SIG-M5 (cell line): ENCODE results near the gene RYR2.
"Not testable (repeated sequence)": the region's sequence is repeated elsewhere in the genome, so short reads cannot be mapped to it uniquely, and the experiment has no call there.

Experiments
- DNase-seq: peaks from one replicate; lab custom pipeline; 2025; lab: John Stamatoyannopoulos, UW

The RYR2 gene

GRCh38 chr1:237566581-237566980 is 524.6 kb downstream of the RYR2 start:
- no peak for DNase-seq

DNA sequence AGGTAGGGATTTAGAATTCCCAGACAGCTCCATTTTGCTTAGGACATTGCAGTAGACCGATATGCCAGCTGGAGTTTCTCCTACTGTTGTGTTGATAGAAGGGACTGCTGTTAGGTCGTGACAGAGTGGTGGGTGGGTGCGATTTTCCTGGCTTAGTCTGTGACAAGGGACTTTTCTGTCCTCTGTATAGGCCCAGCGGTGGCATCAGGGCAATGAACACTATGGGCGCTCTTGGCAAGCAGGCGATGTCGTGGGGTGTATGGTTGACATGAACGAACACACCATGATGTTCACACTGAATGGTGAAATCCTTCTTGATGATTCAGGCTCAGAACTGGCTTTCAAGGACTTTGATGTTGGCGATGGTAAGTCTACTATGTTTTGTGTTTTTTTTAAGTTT is 527.0 kb downstream of the RYR2 start:
- no peak for DNase-seq

GRCh38 chr1:237570530-237570929 is 528.5 kb downstream of the RYR2 start:
- no peak for DNase-seq

DNA sequence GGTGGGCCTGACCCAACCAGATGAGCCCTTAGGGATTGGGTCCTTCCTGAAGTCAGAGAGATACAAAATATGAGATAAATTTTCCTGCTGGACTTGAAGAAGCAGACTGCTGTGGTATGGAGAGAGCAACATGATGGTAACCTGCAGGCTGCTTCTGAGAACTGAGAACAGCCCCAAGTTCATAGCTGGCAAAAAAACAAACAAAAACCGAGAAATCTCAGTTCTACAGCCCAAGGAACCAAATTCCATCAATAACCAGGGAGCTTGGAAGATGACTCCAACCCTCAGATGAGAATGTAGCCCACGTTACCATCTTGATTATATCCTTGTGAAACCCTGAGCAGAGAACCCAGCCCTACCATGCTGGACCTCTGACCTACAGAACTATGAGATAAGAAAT is 532.6 kb downstream of the RYR2 start:
- no peak for DNase-seq

DNA sequence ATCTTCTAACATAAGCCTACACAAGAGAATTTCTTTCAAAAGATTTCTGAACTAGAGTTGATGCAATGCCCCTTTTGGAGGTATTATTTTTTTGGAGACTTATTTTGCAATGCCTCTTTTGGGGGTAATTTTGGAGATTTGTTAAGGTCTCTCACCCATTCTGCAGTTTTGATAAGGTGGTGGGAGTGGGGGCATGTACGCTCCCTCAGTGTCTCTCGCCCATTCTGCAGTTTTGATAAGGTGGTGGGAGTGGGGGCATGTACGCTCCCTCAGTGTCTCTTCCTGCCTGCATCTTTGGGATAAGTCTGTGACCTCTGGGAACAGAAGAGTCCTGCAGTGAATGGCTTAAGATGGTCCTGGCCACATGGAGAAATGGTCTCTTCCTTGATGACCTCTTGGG is 536.6 kb downstream of the RYR2 start:
- DNase-seq, result no peak

- DNase-seq, result no peak
Observed at GRCh38 chr1:237580726-237581125, 538.7 kb downstream of the RYR2 start.

- no peak for DNase-seq
Observed at GRCh38 chr1:237583270-237583669, 541.3 kb downstream of the RYR2 start.

GRCh38 chr1:237583756-237584155 is 541.8 kb downstream of the RYR2 start:
- no peak for DNase-seq

DNA sequence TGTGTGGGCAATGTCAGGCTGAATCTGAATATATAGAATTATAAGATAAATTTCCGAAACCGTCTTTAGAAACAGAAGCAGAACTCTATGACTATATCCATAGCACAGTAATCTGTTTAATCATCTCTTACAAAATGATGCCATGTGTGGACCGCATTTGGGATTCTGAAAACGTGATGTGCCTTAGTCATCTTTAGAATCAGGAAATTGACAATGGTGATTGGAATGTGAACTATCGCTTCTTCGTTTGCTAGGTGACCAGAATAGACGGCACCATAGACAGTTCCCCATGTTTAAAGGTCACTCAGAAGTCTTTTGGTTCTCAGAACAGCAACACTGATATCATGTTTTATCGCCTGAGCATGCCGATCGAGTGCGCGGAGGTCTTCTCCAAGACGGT is 548.4 kb downstream of the RYR2 start:
- DNase-seq, result no peak

DNA sequence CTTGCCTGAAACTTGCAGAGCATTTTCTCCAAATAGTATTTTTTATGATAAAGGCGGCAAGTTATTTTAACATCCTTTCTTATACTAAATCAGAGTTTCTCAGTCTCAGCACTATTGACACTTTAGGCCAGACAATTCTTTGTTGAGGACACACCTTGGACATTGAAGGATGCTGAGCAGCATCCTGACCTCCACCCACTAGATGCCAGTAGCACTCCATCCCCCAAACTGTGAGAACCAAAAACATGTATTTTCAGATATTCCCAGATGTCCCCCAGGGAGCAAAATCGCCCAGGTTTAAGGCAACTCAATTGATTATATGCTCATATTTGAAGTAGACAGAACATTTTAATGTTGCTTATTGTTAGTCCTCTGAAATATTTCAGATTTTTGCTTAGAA is 549.4 kb downstream of the RYR2 start:
- DNase-seq, result no peak

DNA sequence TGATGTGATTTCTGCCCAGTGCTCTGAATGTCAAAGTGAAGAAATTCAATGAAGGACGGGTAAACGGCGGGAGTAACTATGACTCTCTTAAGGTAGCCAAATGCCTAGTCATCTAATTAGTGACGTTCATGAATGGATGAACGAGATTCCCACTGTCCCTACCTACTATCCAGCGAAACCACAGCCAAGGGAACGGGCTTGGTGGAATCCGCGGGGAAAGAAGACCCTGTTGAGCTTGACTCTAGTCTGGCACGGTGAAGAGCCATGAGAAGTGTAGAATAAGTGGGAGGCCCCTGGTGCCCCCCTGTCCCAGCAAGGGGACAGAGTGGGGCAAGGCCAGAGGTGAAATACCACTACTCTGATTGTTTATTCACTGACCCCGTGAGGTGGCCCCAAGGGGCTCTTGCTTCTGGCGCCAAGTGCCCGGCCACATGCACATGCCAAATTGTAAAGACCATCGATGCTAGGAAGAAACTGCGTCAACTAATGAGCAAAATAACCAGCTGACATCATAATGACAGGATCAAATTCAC is 561.1 kb downstream of the RYR2 start:
- not testable (repeated sequence) for DNase-seq

GRCh38 chr1:237608433-237608832 is 566.4 kb downstream of the RYR2 start:
- DNase-seq, result no peak

GRCh38 chr1:237610157-237610556 is 568.2 kb downstream of the RYR2 start:
- no peak for DNase-seq

- DNase-seq, result no peak
Observed at GRCh38 chr1:237613984-237614383, 572.0 kb downstream of the RYR2 start.

GRCh38 chr1:237619553-237619952 is 577.6 kb downstream of the RYR2 start:
- no peak for DNase-seq

DNA sequence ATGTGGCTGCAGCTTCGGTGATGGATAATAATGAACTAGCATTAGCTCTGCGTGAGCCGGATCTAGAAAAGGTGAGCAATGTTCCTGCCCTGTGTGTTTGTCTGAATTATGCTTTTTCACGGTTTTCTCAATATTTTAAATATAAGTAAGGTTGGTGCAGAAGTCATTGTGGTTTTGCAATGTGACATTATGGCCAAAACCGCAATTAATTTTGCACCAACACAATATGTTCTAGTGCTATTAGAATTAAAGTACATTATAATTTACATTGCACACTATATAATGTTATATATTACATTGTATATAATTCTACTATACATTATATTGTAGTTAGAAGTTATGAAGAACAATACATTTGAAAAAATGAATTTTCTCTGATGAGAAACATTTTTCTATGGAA is 592.9 kb downstream of the RYR2 start:
- no peak for DNase-seq

GRCh38 chr1:237638555-237638954 is 596.6 kb downstream of the RYR2 start:
- no peak for DNase-seq

DNA sequence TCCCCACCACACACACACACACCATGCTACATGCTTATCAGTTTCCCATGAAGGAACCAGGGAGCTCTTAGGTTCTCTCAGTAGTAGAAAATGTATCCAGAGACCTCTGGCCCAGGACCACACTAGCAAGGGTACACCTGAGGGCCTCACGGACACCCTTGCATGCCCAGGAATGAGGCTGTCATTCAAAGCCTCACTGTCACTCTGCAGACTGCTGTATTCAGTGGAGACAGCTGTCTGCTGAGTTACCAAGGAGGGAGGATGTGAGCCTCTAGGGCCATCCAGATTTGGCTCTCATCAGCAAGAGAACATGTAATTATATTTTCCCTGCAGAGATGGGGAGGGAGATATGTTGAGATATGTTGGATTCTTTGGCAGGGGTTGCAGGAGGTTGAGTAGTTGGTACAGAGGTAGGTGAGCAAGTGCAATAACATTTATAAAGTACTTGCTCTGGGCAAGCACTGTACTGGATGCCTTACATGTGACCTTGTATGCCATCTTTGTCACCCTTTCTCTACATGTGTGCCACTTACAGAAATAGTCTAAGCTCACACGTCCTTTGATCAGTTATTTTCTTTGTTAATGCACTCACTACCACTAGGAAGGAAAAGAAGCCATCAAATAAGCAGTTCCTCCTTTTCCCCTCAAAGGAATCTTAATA is 598.2 kb downstream of the RYR2 start:
- no peak for DNase-seq

DNA sequence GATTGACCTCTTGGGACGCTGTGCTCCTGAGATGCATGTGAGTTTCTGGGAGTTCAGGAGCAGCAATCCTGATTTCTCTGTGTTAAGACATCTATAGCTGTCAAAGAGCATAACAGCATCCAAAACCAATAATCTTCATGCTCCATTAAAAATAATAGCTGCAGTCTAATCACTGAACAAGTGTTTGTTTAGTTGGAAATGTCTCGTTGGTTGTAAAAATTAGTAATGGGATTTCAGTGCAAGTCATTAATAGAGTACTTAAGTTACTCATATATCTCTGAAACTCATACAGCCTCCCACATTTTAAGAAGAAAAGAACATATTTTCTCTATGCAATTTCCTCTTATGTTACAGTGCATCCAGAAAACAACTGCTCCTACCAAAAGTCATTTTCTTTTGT is 599.0 kb downstream of the RYR2 start:
- DNase-seq, result no peak

GRCh38 chr1:237650809-237651208 is 608.8 kb downstream of the RYR2 start:
- DNase-seq, result no peak

- no peak for DNase-seq
Observed at GRCh38 chr1:237655778-237656177, 613.8 kb downstream of the RYR2 start.

DNA sequence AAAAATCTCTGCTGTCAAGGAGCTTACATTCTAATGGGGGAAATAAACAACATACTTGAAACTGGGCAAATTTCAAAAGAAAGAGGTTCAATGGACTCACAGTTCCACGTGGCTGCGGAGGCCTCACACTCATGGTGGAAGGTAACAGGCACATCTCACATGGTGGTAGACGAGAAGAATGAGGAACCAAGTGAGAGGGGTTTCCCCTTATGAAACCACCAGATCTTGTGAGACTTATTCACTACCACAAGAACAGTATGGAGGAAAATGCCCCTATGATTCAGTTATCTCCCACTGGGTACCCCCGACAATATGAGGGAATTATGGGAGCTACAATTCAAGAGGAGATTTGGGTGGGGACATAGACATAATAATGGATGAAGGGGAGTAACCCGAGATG is 622.4 kb downstream of the RYR2 start:
- DNase-seq, result no peak

GRCh38 chr1:237670302-237670701 is 628.3 kb downstream of the RYR2 start:
- DNase-seq, result no peak

DNA sequence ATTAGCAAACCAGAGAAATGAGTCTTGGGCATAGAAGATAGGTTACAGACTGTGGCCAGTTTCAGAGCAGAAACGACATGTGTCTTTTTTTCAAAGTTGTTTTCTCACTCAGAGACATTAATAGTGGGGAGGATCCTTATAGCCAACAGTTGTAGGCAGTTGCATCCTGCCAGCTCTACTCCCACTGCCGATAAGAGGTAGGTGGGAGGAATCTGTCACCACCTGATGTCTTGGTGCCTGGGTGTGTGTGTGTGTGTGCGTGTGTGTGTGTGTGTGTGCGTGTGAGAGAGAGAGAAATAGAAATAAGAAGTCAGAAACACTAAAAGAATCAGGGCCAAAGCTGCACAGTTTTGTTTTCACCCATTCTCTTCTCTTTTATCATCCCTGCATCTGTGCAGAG is 629.3 kb downstream of the RYR2 start:
- DNase-seq, result no peak
